KOPT-K1 (cell line): ENCODE data around the gene BTBD2.

Source experiments
- H3K27ac ChIP-seq: fragments of 200-600 bp; sonication (generic); 2 replicates; pipeline ENCODE4 v1.5.1; 2016; ENCODE audit warnings: antibody characterized with exemption, mild to moderate bottlenecking, low read depth, low read length; ENCODE audit not compliant: poor library complexity, severe bottlenecking
- H3K36me3 ChIP-seq: fragments of 200-600 bp; sonication (generic); 2 replicates; pipeline ENCODE4 v1.5.1; 2017; ENCODE audit warnings: antibody characterized with exemption, mild to moderate bottlenecking, low read length, moderate library complexity; ENCODE audit not compliant: insufficient read depth
- H3K9me3 ChIP-seq: fragments of 200-600 bp; sonication (generic); 2 replicates; pipeline ENCODE4 v1.5.1; 2017; ENCODE audit warnings: antibody characterized with exemption, low read length, mild to moderate bottlenecking; ENCODE audit not compliant: insufficient read depth, poor library complexity, severe bottlenecking

The BTBD2 gene

GRCh38 chr19:1959928-1960589 is 55.5 kb downstream of the BTBD2 start:
- no peak overlapping the region for H3K27ac ChIP-seq
- H3K36me3 ChIP-seq, result peaks cover 26% of the 10 kb centered on the region
- no peaks in the 10 kb centered on the region for H3K9me3 ChIP-seq

DNA sequence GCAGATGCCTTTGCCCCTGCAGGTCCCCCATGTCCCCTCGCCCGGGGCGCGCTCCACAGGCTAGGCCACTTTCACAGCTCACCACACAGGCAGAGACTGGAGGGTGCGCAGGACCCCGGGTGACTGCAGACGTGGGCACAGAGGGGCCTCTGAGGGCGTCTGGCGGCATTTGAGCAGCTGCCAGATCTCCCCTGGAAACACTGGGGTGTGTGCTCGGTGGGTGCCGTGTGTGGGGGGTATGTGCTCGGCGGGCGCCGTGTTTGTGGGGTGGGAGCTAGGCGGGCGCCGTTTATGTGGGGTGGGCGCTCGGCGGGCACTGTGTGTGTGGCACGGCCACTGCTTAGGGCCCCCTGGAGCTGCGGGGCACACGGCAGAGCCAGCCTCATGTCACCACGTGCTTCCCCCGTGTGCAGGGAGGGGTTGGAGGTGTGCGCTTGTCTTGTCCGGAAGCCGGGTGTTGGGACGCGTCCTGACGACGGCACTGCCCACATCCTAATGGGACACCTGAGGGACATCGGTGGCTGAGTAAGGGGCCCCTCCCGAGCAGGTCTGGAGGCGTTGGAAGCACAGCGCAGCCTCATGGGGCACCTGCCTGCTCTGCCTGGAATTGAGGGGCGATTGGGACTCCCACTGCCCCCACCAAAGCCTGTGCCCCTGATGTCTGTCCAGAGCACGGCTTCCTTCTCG is 57.8 kb downstream of the BTBD2 start:
- no peak overlapping the region for H3K27ac ChIP-seq
- peaks cover 27% of the 10 kb centered on the region for H3K36me3 ChIP-seq
- no peaks in the 10 kb centered on the region for H3K9me3 ChIP-seq

- peaks cover 28% of the 10 kb centered on the region for H3K36me3 ChIP-seq
- no peaks in the 10 kb centered on the region for H3K9me3 ChIP-seq
- H3K27ac ChIP-seq, result no peak overlapping the region
Measured at GRCh38 chr19:1956868-1957492, 58.5 kb downstream of the BTBD2 start.

DNA sequence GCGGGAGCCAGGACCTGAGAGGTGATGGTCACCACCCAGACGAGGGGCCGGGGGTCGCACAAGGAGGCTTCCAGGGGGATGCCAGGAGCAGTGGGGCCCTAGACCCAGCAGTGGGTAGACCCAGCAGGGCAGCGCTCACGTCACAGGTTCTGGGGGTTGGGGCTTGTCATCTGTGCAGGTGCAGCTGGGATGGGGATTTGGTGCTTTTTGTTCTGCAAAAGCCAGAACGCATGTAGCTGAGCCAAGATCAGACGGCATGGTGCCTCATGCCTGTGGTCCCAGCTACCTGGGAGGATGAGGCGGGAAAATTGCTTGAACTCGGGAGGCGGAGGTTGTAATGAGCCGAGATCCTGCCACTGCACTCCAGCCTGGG is 59.4 kb downstream of the BTBD2 start:
- Histone ChIP-seq H3K9me3 (no peaks in the 10 kb centered on the region), H3K36me3 (peaks cover 22% of the 10 kb centered on the region), H3K27ac (no peak overlapping the region)

- no peak overlapping the region for H3K27ac ChIP-seq
- H3K36me3 ChIP-seq, result peaks cover 20% of the 10 kb centered on the region
- H3K9me3 ChIP-seq, result no peaks in the 10 kb centered on the region
Measured at GRCh38 chr19:1955171-1956121, 60.1 kb downstream of the BTBD2 start.

GRCh38 chr19:1954532-1954933 is 61.0 kb downstream of the BTBD2 start:
- Histone ChIP-seq H3K36me3 (peaks cover 23% of the 10 kb centered on the region), H3K27ac (no peak overlapping the region), H3K9me3 (no peaks in the 10 kb centered on the region)

DNA sequence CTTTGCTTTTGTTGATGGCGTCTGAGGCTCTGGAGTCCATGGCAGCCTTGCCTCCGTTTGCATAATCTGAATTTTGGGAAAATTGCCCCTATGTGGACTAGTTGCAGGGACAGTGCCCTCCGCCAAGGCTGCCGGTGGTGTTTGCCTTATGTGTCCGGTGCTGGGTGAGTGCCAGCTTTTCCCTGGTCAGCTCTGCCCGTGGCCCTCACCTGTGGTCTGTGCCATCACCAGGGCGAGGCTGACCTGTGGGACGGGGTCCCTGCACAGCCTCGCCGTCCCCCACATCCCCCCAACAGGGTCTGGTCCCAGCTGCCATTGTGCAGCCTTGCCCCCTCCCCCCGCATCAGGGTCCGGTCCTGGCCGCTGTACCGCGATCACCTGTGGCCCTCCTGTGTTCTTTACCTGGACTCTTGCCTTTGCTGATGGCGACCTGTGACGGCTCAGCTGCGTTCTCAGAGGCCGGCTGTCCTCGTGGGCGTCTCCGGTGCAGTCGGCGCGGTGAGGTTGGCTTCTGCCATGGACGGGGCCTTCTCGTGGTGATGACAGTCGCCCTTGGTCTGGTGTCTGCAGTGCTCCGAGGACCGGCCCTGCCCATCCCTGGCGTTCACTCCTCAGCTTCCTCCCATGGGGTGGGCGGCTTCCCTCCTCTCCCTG is 61.9 kb downstream of the BTBD2 start:
- Histone ChIP-seq H3K27ac (no peak overlapping the region), H3K36me3 (peaks cover 32% of the 10 kb centered on the region), H3K9me3 (no peaks in the 10 kb centered on the region)

- H3K36me3 ChIP-seq, result peaks cover 32% of the 10 kb centered on the region
- no peak overlapping the region for H3K27ac ChIP-seq
- H3K9me3 ChIP-seq, result no peaks in the 10 kb centered on the region
Measured at GRCh38 chr19:1953037-1953436, 62.5 kb downstream of the BTBD2 start.

DNA sequence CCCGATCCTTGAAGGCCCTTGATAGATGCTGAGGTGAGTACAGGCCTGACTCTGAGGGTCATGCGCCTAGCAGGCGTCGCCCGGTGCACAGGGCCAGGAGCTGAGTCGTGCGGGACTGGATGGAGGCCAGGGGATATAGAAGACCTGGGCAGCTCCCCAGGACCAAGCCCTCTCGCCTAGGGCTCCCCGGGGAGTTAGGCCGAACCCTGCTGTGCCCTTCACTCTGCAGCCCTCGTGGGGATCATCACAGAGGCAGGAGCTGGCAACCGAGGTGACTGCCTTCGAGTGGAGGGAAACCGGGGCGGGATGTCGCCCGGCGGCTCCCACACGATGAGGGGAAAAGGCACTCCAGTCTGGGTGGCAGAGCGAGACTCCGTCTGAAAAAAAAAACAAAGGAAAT is 62.9 kb downstream of the BTBD2 start:
- H3K27ac ChIP-seq, result no peak overlapping the region
- H3K9me3 ChIP-seq, result no peaks in the 10 kb centered on the region
- peaks cover 32% of the 10 kb centered on the region for H3K36me3 ChIP-seq

DNA sequence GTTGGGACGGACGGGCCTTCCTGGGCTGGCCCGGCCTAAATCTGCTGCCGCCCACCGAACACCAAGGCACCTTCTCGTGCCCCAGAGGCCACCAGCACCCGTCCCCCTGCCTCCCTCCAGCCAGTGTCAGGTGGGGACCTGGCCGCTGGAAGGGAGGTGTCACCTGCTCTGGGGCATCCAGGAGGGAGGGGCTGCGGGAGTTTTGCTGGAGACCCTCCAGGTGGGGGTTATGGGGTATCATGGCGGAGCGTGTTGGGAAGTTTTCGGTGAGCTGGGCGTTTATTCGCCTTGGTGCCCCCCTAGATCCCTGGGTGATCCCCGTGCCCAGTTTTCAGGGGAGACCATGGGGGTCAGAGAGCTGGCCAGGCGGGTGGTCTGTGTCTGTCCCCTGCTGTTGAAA is 64.9 kb downstream of the BTBD2 start:
- Histone ChIP-seq H3K9me3 (no peaks in the 10 kb centered on the region), H3K36me3 (peaks cover 38% of the 10 kb centered on the region), H3K27ac (no peak overlapping the region)

- Histone ChIP-seq H3K36me3 (peaks cover 38% of the 10 kb centered on the region), H3K9me3 (no peaks in the 10 kb centered on the region), H3K27ac (no peak overlapping the region)
Measured at GRCh38 chr19:1949304-1950101, 66.0 kb downstream of the BTBD2 start.

GRCh38 chr19:1947651-1948209 is 67.8 kb downstream of the BTBD2 start:
- no peak overlapping the region for H3K27ac ChIP-seq
- H3K9me3 ChIP-seq, result no peaks in the 10 kb centered on the region
- peaks cover 28% of the 10 kb centered on the region for H3K36me3 ChIP-seq

GRCh38 chr19:1945899-1946298 is 69.6 kb downstream of the BTBD2 start:
- H3K36me3 ChIP-seq, result peaks cover 18% of the 10 kb centered on the region; the same call in 1 of the 2 replicates
- H3K9me3 ChIP-seq, result no peaks in the 10 kb centered on the region
- no peak overlapping the region for H3K27ac ChIP-seq
